Measurements from ENCODE around the gene PLA2G4D.
A peak's percentile ranks its signal among the peaks of the same experiment; 100 is the strongest.

The PLA2G4D gene

DNA sequence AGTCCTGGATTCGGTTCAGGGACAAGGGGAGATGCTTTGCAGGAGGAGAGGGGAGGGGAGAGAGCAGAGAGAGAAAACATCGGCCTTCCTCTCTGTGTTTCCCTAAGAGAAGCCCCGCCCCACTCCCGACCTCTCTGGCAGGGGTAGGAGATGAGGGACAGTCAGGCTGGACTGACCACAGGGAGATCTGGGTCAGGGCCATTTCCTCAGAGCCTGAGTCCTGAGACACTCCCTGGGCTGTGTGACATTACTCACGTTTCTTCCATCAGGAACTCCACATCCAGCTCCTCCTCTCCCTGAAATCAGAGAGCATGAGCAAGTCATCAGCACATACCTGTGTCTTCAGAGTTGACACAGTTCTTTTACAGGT is 9.1 kb downstream of the PLA2G4D start:
- TF ChIP-seq, protein P1, sequence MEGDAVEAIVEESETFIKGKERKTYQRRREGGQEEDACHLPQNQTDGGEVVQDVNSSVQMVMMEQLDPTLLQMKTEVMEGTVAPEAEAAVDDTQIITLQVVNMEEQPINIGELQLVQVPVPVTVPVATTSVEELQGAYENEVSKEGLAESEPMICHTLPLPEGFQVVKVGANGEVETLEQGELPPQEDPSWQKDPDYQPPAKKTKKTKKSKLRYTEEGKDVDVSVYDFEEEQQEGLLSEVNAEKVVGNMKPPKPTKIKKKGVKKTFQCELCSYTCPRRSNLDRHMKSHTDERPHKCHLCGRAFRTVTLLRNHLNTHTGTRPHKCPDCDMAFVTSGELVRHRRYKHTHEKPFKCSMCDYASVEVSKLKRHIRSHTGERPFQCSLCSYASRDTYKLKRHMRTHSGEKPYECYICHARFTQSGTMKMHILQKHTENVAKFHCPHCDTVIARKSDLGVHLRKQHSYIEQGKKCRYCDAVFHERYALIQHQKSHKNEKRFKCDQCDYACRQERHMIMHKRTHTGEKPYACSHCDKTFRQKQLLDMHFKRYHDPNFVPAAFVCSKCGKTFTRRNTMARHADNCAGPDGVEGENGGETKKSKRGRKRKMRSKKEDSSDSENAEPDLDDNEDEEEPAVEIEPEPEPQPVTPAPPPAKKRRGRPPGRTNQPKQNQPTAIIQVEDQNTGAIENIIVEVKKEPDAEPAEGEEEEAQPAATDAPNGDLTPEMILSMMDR (IDR thresholded peaks at IDR 0.05; ENCODE audit: control extremely low read depth, extremely low read depth, low read depth, missing control alignments), result no peak
- DNase-seq (ENCODE audit: extremely low spot score), result no peak
- CTCF ChIA-PET, result interaction anchor here (1.3 to 10.0 kb wide), 15 partner anchors 10 to 111 kb away, joined by 4 to 133 read pairs (median 7); partner anchors contain the start of gene PLA2G4D
- POLR2A ChIA-PET, result no interaction called here

DNA sequence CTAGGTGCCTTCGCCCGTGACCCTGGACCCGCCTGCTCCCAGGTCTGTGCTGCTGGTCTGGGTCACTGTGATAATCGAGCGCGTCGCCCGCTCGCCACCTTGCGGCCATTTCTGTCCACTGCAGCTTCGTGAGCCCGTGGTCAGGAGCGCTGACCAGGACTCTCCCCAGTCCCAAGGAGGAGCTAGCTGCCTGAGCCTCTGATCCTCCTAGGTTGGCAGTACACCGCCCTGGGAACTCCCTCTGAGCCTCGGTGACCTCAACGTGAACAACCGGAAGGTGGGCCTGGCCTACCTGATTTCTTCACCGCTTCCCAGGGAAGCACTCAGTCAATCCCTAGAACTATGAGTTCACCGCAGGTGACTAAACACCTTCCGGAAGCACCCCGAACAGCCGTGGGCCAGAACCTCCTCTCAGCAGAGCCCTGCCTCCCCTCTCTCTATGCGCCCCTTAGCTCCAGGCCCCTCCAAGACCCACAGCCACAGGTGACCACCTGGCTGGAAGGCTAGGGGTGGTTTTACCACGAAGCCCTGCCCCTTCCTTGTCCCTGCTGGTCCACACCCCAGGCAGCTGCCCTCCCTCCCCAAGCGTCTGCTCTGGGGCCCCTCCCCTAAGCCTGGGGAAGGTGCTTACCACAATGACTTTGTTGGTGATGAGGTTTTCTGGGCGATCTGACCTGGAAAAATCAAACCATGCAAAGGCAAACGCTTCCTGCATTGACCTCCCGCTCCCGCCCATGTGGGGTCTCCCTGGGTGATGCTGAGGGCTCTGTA is 9.7 kb downstream of the PLA2G4D start:
- POLR2A ChIA-PET, result no interaction called here
- TF ChIP-seq, protein P1 (IDR thresholded peaks at IDR 0.05; ENCODE audit: control extremely low read depth, extremely low read depth, low read depth, missing control alignments), result peak; percentile 97
- CTCF ChIA-PET, result interaction anchor here (0.6 to 10.0 kb wide), 43 partner anchors 11 to 1172 kb away, joined by 3 to 133 read pairs (median 4); partner anchors contain the start of gene PLA2G4D
- peak; percentile 80 for DNase-seq (ENCODE audit: extremely low spot score)

DNA sequence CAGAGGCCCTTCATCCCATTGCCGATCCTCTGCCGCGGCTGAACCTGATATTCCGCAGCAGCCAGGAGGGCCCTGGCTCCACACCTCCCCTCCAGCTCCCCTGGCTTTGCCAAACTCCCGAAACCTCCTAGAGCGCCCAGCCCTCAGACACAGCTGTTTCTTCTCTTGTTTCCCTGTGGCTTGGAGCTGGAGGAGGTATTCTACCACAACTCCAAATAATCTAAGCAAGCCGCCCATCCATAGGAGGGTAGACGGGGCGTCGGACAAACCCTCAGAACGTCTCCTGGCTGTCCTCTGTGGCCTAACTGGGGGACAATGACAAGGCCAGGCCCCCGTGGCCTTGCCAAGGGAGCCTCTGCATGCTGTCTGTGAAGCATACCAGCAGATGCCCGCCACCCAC is 10.4 kb downstream of the PLA2G4D start:
- ChIA-PET POLR2A (no interaction called here), CTCF (interaction anchor here (0.6 to 10.0 kb wide), 37 partner anchors 11 to 431 kb away, joined by 3 to 133 read pairs (median 5); partner anchors contain the start of gene PLA2G4D)

DNA sequence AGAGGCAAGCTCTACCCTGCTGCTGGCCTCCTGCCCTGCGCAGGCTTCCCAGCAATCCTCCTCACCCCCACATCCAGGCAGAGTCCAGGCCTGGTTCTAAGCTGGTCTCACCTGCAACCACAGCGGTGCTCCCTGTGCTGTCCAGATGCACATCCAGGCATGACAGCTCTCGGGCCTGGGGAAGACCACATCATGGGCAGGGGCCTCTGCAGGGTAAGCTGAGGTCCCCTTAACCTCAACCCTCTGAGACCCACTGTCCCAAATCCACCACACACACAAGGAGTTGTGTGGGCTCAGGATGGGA is 10.8 kb downstream of the PLA2G4D start:
- no peak for DNase-seq (ENCODE audit: extremely low spot score)
- TF ChIP-seq, protein P1 (IDR thresholded peaks at IDR 0.05; ENCODE audit: control extremely low read depth, extremely low read depth, low read depth, missing control alignments), result no peak
- CTCF ChIA-PET, result interaction anchor here (1.0 to 10.0 kb wide), 21 partner anchors 10 to 104 kb away, joined by 3 to 133 read pairs (median 6); partner anchors contain the start of gene PLA2G4D
- POLR2A ChIA-PET, result no interaction called here

More for the DNA sequence above, 10.4 kb downstream of the PLA2G4D start:
- no peak for DNase-seq (ENCODE audit: extremely low spot score)
- TF ChIP-seq, protein P1 (IDR thresholded peaks at IDR 0.05; ENCODE audit: control extremely low read depth, extremely low read depth, low read depth, missing control alignments), result no peak

DNA sequence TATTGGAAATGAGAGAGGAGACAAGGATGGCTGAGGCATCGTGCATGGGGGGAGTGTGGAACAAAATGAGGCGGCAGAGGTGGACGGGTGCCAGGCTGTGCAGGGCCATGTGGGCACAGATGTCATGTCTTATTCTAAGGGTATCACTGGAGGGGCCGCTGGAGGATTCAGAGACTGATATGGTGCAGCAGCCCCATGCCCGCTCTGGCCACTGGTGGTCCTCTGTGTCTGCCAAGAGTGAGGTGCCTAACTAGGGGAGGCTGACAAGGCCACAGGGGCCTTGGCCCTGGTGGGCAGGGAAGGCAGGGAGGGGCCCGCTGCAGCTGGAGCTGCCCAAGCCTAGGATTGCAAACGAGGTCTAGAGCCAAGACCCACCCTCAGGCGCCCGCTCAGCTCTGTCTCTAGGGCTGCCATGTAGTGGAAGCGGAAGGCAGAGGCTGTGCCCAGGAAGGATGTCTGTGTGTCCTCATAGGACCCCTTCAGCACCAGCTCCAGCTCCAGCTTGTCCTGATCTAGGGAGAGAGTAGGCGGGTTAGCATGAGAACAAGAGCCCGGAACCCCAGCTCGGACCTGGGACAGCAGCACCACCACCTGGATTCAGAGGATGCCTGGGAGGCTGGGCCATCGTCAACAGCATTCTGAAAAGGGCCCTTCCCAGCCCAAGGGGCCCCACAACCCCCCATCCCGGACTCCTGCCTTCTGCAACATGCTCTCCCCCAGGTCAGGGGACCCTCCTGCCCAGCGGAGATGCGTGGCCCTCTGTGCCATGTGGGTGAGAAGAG is 11.3 kb downstream of the PLA2G4D start:
- TF ChIP-seq, protein P1 (IDR thresholded peaks at IDR 0.05; ENCODE audit: control extremely low read depth, extremely low read depth, low read depth, missing control alignments), result no peak
- ChIA-PET CTCF (interaction anchor here (0.8 to 10.0 kb wide), 20 partner anchors 10 to 104 kb away, joined by 3 to 133 read pairs (median 6); partner anchors contain the start of gene PLA2G4D), POLR2A (no interaction called here)
- DNase-seq (ENCODE audit: extremely low spot score), result no peak

DNA sequence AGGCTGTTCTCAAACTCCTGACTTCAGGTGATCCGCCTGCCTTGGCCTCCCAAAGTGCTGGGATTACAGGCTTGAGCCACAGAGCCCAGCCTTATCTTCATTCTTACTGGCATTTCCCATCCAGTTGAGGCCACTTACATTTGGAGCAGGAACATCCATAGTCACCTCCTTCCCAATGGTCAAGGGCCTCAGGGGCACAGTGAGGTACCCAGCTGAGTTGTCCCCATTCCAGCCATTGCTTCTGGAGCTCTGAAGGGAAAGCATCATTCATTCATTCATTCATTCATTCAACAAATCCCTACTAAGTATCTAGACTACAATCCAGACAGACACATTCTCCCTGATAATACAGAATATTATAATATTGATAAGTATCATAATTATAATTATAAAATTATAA is 12.2 kb downstream of the PLA2G4D start:
- CTCF ChIA-PET, result interaction anchor here (0.8 to 10.0 kb wide), 12 partner anchors 9 to 309 kb away, joined by 3 to 133 read pairs (median 4); partner anchors contain the start of gene PLA2G4D

More for the DNA sequence above, 12.2 kb downstream of the PLA2G4D start:
- DNase-seq (ENCODE audit: extremely low spot score), result no peak
- TF ChIP-seq, protein P1 (IDR thresholded peaks at IDR 0.05; ENCODE audit: control extremely low read depth, extremely low read depth, low read depth, missing control alignments), result no peak
- POLR2A ChIA-PET, result no interaction called here
